Stomach (tissue), 4 donors: Measurements from ENCODE around the gene DDR1.

ENCODE experiments used
- CTCF ChIP-seq, 7 experiments: fragments of 450-650 bp in 4 of 7; fragments of 200-600 bp in 3 of 7; sonication (generic) in 3 of 7; IDR thresholded peaks; one replicate each; pipeline ENCODE4 v1.5.1; 2016 to 2019; ENCODE audit warnings: antibody characterized with exemption in 7 of 7, control low read depth in 2 of 7, mild to moderate bottlenecking in 1 of 7
- POLR2A ChIP-seq, 4 donors: fragments of 450-650 bp; IDR thresholded peaks; one replicate each; pipeline ENCODE4 v1.6.1; 2016; ENCODE audit warnings: antibody characterized with exemption in 4 of 4, control low read depth in 2 of 4, mild to moderate bottlenecking in 1 of 4, moderate library complexity in 1 of 4
- POLR2AphosphoS5 ChIP-seq, 3 donors: sonication (generic); formaldehyde crosslinking; IDR thresholded peaks; one replicate each; pipeline ENCODE4 v1.6.1; 2016; ENCODE audit warnings: antibody characterized with exemption in 3 of 3

GRCh38 chr6:30847421-30847970 lies 36.8 kb upstream of the DDR1 start:
- TF ChIP-seq CTCF (IDR thresholded peaks at IDR 0.05) = no peak
- TF ChIP-seq POLR2A (IDR thresholded peaks at IDR 0.05) = no peak
- TF ChIP-seq POLR2AphosphoS5 (IDR thresholded peaks at IDR 0.05) = no peak
